B cell (primary cell): ENCODE data around the gene BCO2. TPM values are rescaled to one million over a fixed set of nuclear protein-coding genes. Genes with fewer than 3 reads are reported as not detected.
"Not testable (repeated sequence)": the region's sequence is repeated elsewhere in the genome, so short reads cannot be mapped to it uniquely, and the experiment has no call there.

ENCODE experiments used
- ATAC-seq: fragments of 200-7000 bp; cut with Tn5 transposase; one replicate; pipeline ENCODE4 v1.10.0; 2021; ENCODE audit warnings: low read depth, mild to moderate bottlenecking, moderate number of reproducible peaks, moderate library complexity
- CTCF ChIA-PET: fragments of 350-600 bp; sonication (Branson Sonifier 250); formaldehyde crosslinking; loops from one replicate; lab custom pipeline; 2021; ENCODE audit warnings: antibody characterized with exemption, inconsistent platforms; lab: Charles Lee
- POLR2A ChIA-PET: fragments of 350-600 bp; sonication (Branson Sonifier 250); formaldehyde crosslinking; loops from one replicate; lab custom pipeline; 2021; ENCODE audit warnings: antibody characterized with exemption; lab: Charles Lee
- DNase-seq: peaks from one replicate; pipeline ENCODE4 v3.0.0; 2013
- H2AFZ ChIP-seq: 2 replicates; pipeline ENCODE4 v1.6.1; 2012; ENCODE audit warnings: mild to moderate bottlenecking, low read depth, low read length; ENCODE audit not compliant: insufficient read depth, poor library complexity, severe bottlenecking
- H3K27ac ChIP-seq, 2 donors: 1 replicate in 1 of 2; 2 replicates in 1 of 2; pipeline ENCODE4 v1.5.1; 2012 to 2013; ENCODE audit warnings: low read length in 2 of 2, mild to moderate bottlenecking in 2 of 2, moderate library complexity in 1 of 2
- H3K27me3 ChIP-seq, 4 experiments: fragments of 200-600 bp in 1 of 4; sonication (generic) in 1 of 4; replicated peaks in 1 of 4; 1 replicate in 2 of 4; 2 replicates in 2 of 4; pipeline versions ENCODE4 v1.6.1 to v1.7.0; 2013 to 2016; ENCODE audit warnings: low read length in 3 of 4, mild to moderate bottlenecking in 2 of 4, mixed read lengths in 1 of 4, moderate library complexity in 1 of 4; ENCODE audit not compliant: insufficient read depth in 4 of 4, control insufficient read depth in 3 of 4; ENCODE audit errors: control extremely low read depth in 1 of 4
- H3K36me3 ChIP-seq, 2 experiments: replicated peaks in 1 of 2; 1 replicate in 1 of 2; 2 replicates in 1 of 2; pipeline versions ENCODE4 v1.6.1 to v1.7.1; 2013; ENCODE audit warnings: low read length in 1 of 2; ENCODE audit not compliant: insufficient read depth in 2 of 2, control insufficient read depth in 1 of 2; ENCODE audit errors: control extremely low read depth in 1 of 2, extremely low read depth in 1 of 2
- H3K4me1 ChIP-seq, 2 donors: fragments of 200-600 bp in 1 of 2; sonication (generic) in 1 of 2; 1 replicate in 1 of 2; 2 replicates in 1 of 2; pipeline versions ENCODE4 v1.5.1 to v1.6.1; 2013 to 2017; ENCODE audit warnings: low read length in 2 of 2; ENCODE audit not compliant: control insufficient read depth in 2 of 2, insufficient read depth in 2 of 2
- H3K4me2 ChIP-seq: replicated peaks from 2 replicates; pipeline ENCODE3; 2012; ENCODE audit warnings: mild to moderate bottlenecking, low read depth, low read length; ENCODE audit not compliant: poor library complexity, severe bottlenecking
- H3K4me3 ChIP-seq, 5 experiments: fragments of 200-600 bp in 1 of 5; sonication (generic) in 1 of 5; 1 replicate in 3 of 5; 2 replicates in 2 of 5; pipeline versions ENCODE4 v1.5.1 to v1.7.0; 2011 to 2016; ENCODE audit warnings: low read length in 4 of 5, mild to moderate bottlenecking in 4 of 5, low read depth in 2 of 5, control low read depth in 1 of 5, moderate library complexity in 1 of 5; ENCODE audit not compliant: insufficient read depth in 1 of 5; ENCODE audit errors: control extremely low read depth in 1 of 5, extremely low read depth in 1 of 5
- H3K79me2 ChIP-seq: fragments of 200-600 bp; sonication (generic); one replicate; pipeline ENCODE4 v1.6.0; 2016; ENCODE audit warnings: low read length; ENCODE audit not compliant: control insufficient read depth, insufficient read depth
- H3K9ac ChIP-seq: fragments of 200-600 bp; sonication (generic); 2 replicates; pipeline ENCODE4 v1.6.1; 2017; ENCODE audit warnings: mild to moderate bottlenecking, low read length, moderate library complexity
- H3K9me3 ChIP-seq, 3 donors: one replicate each; pipeline versions ENCODE4 v1.6.1 to v1.7.1; 2013; ENCODE audit warnings: low read length in 2 of 3; ENCODE audit not compliant: control insufficient read depth in 2 of 3, insufficient read depth in 1 of 3; ENCODE audit errors: control extremely low read depth in 1 of 3
- H4K20me1 ChIP-seq: 2 replicates; pipeline ENCODE4 v1.6.0; 2012; ENCODE audit warnings: mild to moderate bottlenecking, low read length; ENCODE audit not compliant: insufficient read depth, control insufficient read depth, poor library complexity, severe bottlenecking
- H3K27ac Mint-ChIP-seq: one replicate; pipeline ENCODE4 v1.8.0; 2021; ENCODE audit warnings: mixed read lengths
- H3K27me3 Mint-ChIP-seq: one replicate; pipeline ENCODE4 v1.8.0; 2021; ENCODE audit warnings: mixed read lengths
- H3K4me1 Mint-ChIP-seq: one replicate; pipeline ENCODE4 v1.8.0; 2021; ENCODE audit warnings: mixed read lengths
- H3K4me3 Mint-ChIP-seq: one replicate; pipeline ENCODE4 v1.8.0; 2021; ENCODE audit warnings: mixed read lengths
- H3K9me3 Mint-ChIP-seq: one replicate; pipeline ENCODE4 v1.8.0; 2022; ENCODE audit warnings: mixed read lengths; ENCODE audit not compliant: insufficient read depth
- CTCF ChIP-seq: fragments of 200-600 bp; IDR thresholded peaks from one replicate; pipeline ENCODE4 v1.8.0; 2022; ENCODE audit warnings: antibody characterized with exemption, mild to moderate bottlenecking
- EZH2 ChIP-seq: IDR thresholded peaks from 2 replicates; pipeline ENCODE4 v1.6.1; 2012; ENCODE audit warnings: borderline replicate concordance, low read depth, mild to moderate bottlenecking, moderate library complexity, low read length; ENCODE audit not compliant: insufficient read depth, poor library complexity, severe bottlenecking
- WGBS: methylation state at CpG from one replicate; pipeline ENCODE4 v1.1.5; 2013; ENCODE audit warnings: missing lambda C conversion rate; ENCODE audit not compliant: insufficient coverage; 5-methylcytosine and 5-hydroxymethylcytosine counted together
- intact Hi-C: fragments of 100-400 bp; cut with micrococcal nuclease; formaldehyde crosslinking; loops from one replicate; pipeline ENCODE4 v1.10.0; 2022
- polyA plus RNA-seq: library from polyadenylated mRNA; depleted of rRNA; stranded (reverse); fragments of >200 nt; gene quantifications from 2 replicates; pipeline ENCODE4 v1.2.3, GENCODE V29; 2012
- total RNA-seq, 2 donors: library from RNA; stranded (reverse); fragments of 120-200 nt in 1 of 2; gene quantifications; 1 replicate in 1 of 2; 2 replicates in 1 of 2; pipeline versions ENCODE4 v1.2.3 to v1.2.4, GENCODE V29; 2013 to 2022

The BCO2 gene
- total and polyA plus RNA-seq, 2 donors (not counting 1 experiment from before 2014, with no cell fraction given), result 1.7 to 1.8 TPM

- H3K79me2 ChIP-seq, result no peaks in the 10 kb centered on the region
- H3K27me3 Mint-ChIP-seq, result peaks cover 27% of the 10 kb centered on the region
- DNase-seq, result no peak
- no peak overlapping the region for H3K4me3 Mint-ChIP-seq
- POLR2A ChIA-PET, result no interaction called here
- peaks cover 0 to 3% of the 10 kb centered on the region in 2 donors for H3K4me1 ChIP-seq
- H4K20me1 ChIP-seq, result no peaks in the 10 kb centered on the region
- peaks cover 7% of the 10 kb centered on the region for H3K4me1 Mint-ChIP-seq
- H3K27ac Mint-ChIP-seq, result no peak overlapping the region
- H3K27me3 ChIP-seq, result no peaks in the 10 kb centered on the region
- H3K9me3 ChIP-seq, result no peaks in the 10 kb centered on the region
- ATAC-seq, result no peak
- H3K36me3 ChIP-seq, result no peaks in the 10 kb centered on the region
- intact Hi-C loops, result no loop called here
- CTCF ChIA-PET, result no interaction called here
- H3K9ac ChIP-seq, result no peak overlapping the region
- WGBS, result no CpG with 5 or more reads among the region's 1 CpG
- H3K27ac ChIP-seq, result no peak overlapping the region
- H3K4me2 ChIP-seq, result no peak overlapping the region
- TF ChIP-seq EZH2 (no peak), CTCF (no peak)
- H3K9me3 Mint-ChIP-seq, result no peaks in the 10 kb centered on the region
- no peak overlapping the region for H3K4me3 ChIP-seq
- H2AFZ ChIP-seq, result no peak overlapping the region
Observed at GRCh38 chr11:112161012-112161411, 14.3 kb upstream of the BCO2 start.

GRCh38 chr11:112162200-112162599 is 13.1 kb upstream of the BCO2 start:
- 100% methylated on average over 1 of the region's 1 CpG for WGBS
- POLR2A ChIA-PET, H3K27ac Mint-ChIP-seq, DNase-seq, H3K27me3 ChIP-seq, H3K4me3 Mint-ChIP-seq, H2AFZ ChIP-seq, H3K4me1 Mint-ChIP-seq, H3K36me3 ChIP-seq, H3K4me2 ChIP-seq, ATAC-seq, intact Hi-C loops, H3K9me3 ChIP-seq, H3K4me3 ChIP-seq, H3K9ac ChIP-seq, H3K9me3 Mint-ChIP-seq, CTCF ChIA-PET, H3K79me2 ChIP-seq, H3K4me1 ChIP-seq, H3K27ac ChIP-seq, H4K20me1 ChIP-seq: not testable (repeated sequence)
- peaks cover 36% of the 10 kb centered on the region for H3K27me3 Mint-ChIP-seq
